Activated T-cell treated with anti-CD3 and anti-CD28 coated beads, Interleukin-2, amount 50 U/mL, for 24 hours (primary cell): Measurements from ENCODE around the gene ZFAND2A.
A peak's percentile ranks its signal among the peaks of the same experiment; 100 is the strongest.
"Not testable (repeated sequence)": the region's sequence is repeated elsewhere in the genome, so short reads cannot be mapped to it uniquely, and the experiment has no call there.

Experiments
- DNase-seq: peaks from one replicate; pipeline ENCODE4 v3.0.0-alpha.2; 2020
- H3K27ac Mint-ChIP-seq: 2 replicates; pipeline ENCODE4 v1.8.0; 2020; ENCODE audit warnings: mild to moderate bottlenecking, mixed read lengths
- H3K27me3 Mint-ChIP-seq: 2 replicates; pipeline ENCODE4 v1.8.0; 2020; ENCODE audit warnings: mixed read lengths
- H3K36me3 Mint-ChIP-seq: 2 replicates; pipeline ENCODE4 v1.8.0; 2020; ENCODE audit warnings: low read depth, mixed read lengths
- H3K4me1 Mint-ChIP-seq: 2 replicates; pipeline ENCODE4 v1.8.0; 2020; ENCODE audit warnings: low read depth, mixed read lengths
- H3K4me3 Mint-ChIP-seq: 2 replicates; pipeline ENCODE4 v1.8.0; 2020; ENCODE audit warnings: mild to moderate bottlenecking, moderate library complexity, mixed read lengths
- H3K9me3 Mint-ChIP-seq: 2 replicates; pipeline ENCODE4 v1.8.0; 2020; ENCODE audit warnings: mixed read lengths

The ZFAND2A gene

DNA sequence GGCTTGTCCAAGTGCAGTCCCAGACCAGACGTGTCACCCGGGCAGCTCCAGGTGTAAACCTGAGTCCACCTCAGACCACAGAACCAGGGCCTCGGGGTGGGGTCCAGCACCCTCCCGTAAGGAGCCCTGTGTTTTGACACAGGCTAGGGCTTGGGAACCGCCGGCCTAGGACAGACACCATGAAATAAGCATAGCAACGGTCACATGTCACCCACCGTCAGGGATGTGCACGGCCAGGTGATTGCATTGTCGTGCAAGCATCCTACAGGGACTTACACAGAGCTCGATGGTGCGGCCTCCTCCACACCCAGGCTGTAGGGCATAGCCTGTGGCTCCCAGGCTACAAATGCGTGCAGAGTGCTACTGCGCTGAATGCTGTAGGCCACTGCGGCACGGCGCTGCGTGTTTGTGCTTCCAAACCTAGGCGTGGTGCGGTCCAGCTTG, 10.6 kb downstream of the ZFAND2A start:
- no peak overlapping the region for H3K27ac Mint-ChIP-seq
- no peak overlapping the region for H3K4me3 Mint-ChIP-seq
- no peak for DNase-seq
- H3K27me3 Mint-ChIP-seq = no peaks in the 10 kb centered on the region
- no peaks in the 10 kb centered on the region for H3K4me1 Mint-ChIP-seq
- H3K9me3 Mint-ChIP-seq = no peaks in the 10 kb centered on the region
- peaks cover 49% of the 10 kb centered on the region for H3K36me3 Mint-ChIP-seq

DNA sequence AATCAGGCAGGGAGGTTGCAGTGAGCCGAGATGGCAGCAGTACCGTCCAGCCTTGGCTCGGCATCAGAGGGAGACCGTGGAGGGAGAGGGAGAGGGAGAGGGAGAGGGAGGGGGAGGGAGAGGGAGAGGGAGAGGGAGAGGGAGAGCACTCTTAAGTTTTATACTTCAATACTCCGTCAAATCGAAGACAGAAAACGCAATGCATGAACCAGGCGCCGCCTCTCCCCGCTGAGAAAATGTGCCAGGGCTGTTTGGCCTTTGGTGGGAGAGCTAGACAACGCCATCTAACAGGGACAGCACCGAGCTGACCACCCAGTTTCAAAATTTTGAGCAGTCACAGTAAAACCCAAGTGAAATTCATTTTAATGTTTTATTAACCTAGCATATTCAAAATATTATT, 12.1 kb downstream of the ZFAND2A start:
- H3K36me3 Mint-ChIP-seq = peaks cover 34% of the 10 kb centered on the region

DNA sequence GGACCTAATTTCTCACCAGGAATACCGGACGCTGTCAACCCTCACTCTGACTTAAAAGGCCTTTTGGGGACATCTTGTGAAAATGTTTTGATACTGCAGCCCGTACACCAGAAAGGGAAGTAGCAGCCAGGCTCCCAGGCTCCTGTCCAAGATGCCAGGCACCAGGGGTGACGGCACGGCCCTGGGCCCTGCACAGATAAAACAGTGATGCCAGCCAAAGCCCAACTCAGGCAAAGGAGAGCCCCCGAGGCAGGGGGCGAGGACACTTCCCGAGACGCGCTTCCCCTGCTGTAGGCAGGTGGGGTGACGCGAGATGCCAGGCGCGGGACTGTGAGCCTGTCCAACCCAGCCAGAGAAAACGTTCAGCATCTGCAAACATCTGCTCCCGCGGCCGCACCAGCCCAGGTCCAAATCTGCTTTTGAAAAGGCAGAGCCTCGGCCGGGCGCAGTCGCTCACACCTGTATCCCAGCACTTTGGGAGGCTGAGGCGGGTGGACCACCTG, 15.7 kb downstream of the ZFAND2A start:
- no peak for DNase-seq
- Mint-ChIP-seq H3K27me3 (no peaks in the 10 kb centered on the region), H3K27ac (no peak overlapping the region), H3K9me3 (no peaks in the 10 kb centered on the region), H3K4me3 (no peak overlapping the region), H3K36me3 (peaks cover 5% of the 10 kb centered on the region), H3K4me1 (peaks cover 10% of the 10 kb centered on the region)

More for the DNA sequence above, 12.1 kb downstream of the ZFAND2A start:
- DNase-seq, H3K9me3 Mint-ChIP-seq, H3K4me3 Mint-ChIP-seq, H3K27ac Mint-ChIP-seq, H3K4me1 Mint-ChIP-seq, H3K27me3 Mint-ChIP-seq: not testable (repeated sequence)

DNA sequence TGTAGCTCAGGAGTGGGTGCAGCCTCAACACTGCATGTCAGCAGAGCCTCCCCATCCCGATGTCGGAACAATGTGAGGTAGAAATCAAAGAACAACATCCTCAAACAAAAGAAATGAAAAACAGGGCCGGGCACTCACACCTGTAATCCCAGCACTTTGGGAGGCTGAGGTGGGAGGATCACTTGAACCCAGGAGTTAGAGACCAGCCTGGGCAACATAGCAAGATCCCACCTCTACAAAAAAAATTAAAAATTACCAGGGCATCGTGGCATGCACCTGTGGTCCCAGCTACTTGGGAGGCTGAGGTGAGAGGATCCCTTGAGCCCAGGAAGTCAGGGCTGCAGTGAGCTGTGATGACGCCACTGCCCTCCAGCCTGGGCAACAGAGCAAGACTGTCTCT, 17.0 kb downstream of the ZFAND2A start:
- not testable (repeated sequence) for H3K36me3 Mint-ChIP-seq, H3K27ac Mint-ChIP-seq, H3K27me3 Mint-ChIP-seq, H3K4me3 Mint-ChIP-seq, DNase-seq, H3K9me3 Mint-ChIP-seq
- H3K4me1 Mint-ChIP-seq = peaks cover 15% of the 10 kb centered on the region

DNA sequence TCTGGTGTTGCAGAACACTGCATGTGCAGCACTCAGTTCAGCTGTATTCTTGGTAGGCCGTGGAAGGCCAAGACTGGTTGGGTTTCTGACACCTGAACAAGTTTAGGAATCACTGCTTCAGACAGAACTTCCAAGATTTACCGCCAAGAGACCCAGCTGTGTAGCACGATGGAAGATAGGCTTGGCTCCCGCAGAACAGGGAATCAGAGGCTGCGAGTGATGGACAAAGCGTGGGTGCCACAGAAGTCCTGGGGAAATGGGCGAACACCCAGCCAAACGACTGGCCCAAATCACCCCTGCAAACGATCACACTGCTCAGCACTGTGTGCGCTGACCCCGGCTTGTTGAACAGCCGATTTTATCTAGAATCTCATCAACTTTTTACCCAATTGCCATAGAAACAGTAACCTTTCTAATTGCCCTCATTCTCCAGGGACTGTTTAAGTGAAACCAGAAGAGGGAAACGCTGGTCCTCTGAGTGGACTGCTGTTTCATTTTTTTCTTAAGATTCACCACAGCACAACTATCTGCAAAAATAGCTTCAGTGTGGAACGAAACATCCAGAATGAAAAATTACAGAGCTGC, 17.9 kb downstream of the ZFAND2A start:
- Mint-ChIP-seq H3K4me3 (no peak overlapping the region), H3K27me3 (no peaks in the 10 kb centered on the region), H3K36me3 (peaks cover 6% of the 10 kb centered on the region), H3K27ac (no peak overlapping the region), H3K4me1 (peaks cover 17% of the 10 kb centered on the region), H3K9me3 (no peaks in the 10 kb centered on the region)
- no peak for DNase-seq

DNA sequence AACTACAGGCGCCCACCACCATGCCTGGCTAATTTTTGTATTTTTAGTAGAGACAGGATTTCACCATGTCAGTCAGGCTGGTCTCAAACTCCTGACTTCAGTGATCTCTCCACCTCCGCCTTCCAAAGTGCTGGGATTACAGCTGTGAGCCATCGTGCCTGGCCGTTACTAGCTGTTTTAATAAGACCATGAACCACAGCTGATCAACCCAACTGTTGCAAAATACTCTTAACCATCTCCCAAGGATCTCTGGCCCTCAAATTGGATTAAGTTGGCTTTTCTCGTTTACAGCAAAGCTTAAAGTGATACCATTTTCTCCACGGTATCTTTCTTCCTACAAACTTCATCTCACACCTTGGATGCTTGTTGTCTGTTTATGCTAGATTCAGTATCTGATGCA, 18.3 kb downstream of the ZFAND2A start:
- no peaks in the 10 kb centered on the region for H3K27me3 Mint-ChIP-seq
- H3K4me3 Mint-ChIP-seq = no peak overlapping the region
- no peaks in the 10 kb centered on the region for H3K9me3 Mint-ChIP-seq
- H3K4me1 Mint-ChIP-seq = peaks cover 22% of the 10 kb centered on the region
- peaks cover 6% of the 10 kb centered on the region for H3K36me3 Mint-ChIP-seq
- no peak for DNase-seq
- no peak overlapping the region for H3K27ac Mint-ChIP-seq

DNA sequence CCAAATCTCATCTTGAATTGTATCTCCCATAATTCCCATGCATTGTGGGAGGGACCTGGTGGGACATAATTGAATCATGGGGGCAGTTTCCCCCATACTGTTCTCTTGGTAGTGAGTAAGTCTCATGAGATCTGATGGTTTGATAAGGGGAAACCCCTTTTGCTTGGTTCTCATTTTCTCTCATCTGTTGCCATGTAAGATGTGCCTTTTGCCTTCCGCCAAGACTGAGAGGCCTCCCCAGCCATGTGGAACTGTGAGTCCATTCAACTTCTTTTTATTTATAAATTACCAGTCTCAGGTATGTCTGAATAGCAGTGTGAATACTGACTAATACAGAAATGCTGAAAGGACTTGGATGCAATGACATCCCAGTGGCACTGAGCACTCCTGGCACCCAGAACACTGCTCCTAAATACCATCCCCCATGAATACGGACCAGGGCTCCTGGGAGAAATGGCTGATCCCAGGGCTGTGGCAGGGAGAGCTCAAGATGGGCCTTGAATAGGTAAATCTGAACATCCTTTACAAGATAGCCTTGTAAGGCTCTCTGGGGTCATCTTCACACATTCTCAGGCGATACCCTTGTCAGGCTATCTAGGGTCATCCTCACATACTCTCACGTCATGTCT, 19.4 kb downstream of the ZFAND2A start:
- peaks cover 6% of the 10 kb centered on the region for H3K36me3 Mint-ChIP-seq
- no peaks in the 10 kb centered on the region for H3K27me3 Mint-ChIP-seq
- H3K4me1 Mint-ChIP-seq = peaks cover 23% of the 10 kb centered on the region
- peak overlapping the region; percentile 29 for H3K27ac Mint-ChIP-seq
- no peaks in the 10 kb centered on the region for H3K9me3 Mint-ChIP-seq
- no peak overlapping the region for H3K4me3 Mint-ChIP-seq
- DNase-seq = no peak

DNA sequence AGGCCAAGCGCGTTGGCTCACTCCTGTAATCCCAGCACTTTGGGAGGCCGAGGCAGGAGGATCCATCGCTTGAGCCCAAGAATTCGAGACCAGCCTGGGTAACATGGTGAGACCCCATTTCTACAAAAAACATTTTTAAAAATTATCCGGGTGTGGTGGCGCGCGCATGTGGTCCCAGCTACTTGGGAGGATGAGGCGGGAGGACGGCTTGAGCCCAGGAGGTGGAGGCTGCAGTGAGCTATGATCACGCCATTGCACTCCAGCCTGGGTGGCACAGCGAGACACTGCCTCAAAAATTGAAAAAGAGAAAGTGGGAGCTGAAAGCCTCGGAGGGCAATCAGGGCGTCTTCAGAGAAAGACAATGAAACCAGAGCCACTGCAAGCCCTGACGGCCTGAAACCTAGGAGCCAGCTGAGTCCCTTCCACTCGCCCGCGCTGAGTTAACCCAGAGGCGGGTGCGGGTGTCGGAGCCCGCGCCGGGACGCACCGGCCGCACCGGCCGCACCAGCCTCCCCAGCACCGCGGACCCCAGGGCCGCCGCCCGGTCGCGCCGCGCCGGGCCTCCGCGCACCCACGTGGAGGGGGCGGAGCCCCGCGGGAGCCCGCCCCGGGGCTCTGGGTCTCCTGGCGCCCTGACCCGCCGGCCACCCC, 22.4 kb downstream of the ZFAND2A start:
- Mint-ChIP-seq H3K36me3 (peaks cover 12% of the 10 kb centered on the region), H3K27ac (peak overlapping the region; percentile 92), H3K4me3 (peak overlapping the region; percentile 84), H3K4me1 (peaks cover 23% of the 10 kb centered on the region), H3K9me3 (no peaks in the 10 kb centered on the region), H3K27me3 (no peaks in the 10 kb centered on the region)
- DNase-seq = no peak

DNA sequence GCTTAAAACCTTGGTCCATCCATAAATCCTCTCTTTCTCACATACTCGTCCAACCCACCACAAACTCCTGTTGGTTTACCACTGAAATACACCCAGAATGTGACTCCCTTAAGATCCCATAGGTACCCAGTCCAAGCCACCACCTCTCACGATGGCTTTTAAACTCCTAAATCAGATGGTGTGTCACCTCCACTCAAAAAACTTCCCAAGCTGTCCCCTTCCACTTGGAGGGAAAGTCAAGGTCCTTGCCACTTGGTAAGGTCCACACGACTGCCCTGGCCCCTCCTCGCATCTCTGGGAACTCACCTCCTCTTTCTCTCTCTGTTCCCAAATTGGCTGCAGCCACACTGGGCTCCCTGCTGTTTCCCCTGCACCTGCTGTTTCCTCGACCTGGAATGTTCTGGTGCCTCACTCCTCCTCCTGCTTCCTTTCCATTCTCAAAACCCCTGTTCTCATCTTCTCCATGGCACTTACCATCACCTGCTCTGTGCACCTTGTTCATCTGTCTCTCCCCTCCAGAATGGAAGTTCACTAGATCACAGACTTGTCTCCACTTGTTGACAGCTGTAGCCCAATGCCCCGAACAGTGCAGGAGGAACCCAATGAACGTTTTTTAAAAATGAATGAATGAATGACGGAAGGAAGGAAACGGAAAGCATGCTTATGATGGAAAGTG, 23.0 kb downstream of the ZFAND2A start:
- peaks cover 19% of the 10 kb centered on the region for H3K36me3 Mint-ChIP-seq
- no peak for DNase-seq
- H3K4me3 Mint-ChIP-seq = peak overlapping the region; percentile 84
- H3K27me3 Mint-ChIP-seq = no peaks in the 10 kb centered on the region
- peaks cover 23% of the 10 kb centered on the region for H3K4me1 Mint-ChIP-seq
- no peaks in the 10 kb centered on the region for H3K9me3 Mint-ChIP-seq
- H3K27ac Mint-ChIP-seq = peak overlapping the region; percentile 74

DNA sequence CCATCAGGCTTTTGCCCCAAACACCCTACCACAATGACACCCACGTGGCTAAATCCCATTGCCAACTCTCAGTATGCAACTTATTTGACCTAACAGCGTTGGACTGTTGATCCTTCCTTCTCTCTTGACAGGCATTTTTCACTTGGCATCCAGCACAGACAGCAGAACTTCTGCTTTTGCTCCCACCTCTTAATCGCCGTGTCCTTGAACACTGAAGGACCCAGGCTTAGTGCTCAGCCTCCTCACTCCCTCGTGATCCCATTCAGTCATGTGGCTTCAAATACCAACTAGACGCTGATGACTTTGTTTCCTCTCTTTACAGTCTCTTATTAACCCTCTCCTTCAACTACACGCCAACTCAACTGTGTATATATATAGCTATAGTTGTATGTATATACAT, 25.0 kb downstream of the ZFAND2A start:
- Mint-ChIP-seq H3K9me3 (peaks cover 2% of the 10 kb centered on the region), H3K4me1 (peaks cover 13% of the 10 kb centered on the region), H3K27me3 (no peaks in the 10 kb centered on the region), H3K36me3 (peaks cover 29% of the 10 kb centered on the region), H3K27ac (no peak overlapping the region), H3K4me3 (no peak overlapping the region)
- DNase-seq = no peak

DNA sequence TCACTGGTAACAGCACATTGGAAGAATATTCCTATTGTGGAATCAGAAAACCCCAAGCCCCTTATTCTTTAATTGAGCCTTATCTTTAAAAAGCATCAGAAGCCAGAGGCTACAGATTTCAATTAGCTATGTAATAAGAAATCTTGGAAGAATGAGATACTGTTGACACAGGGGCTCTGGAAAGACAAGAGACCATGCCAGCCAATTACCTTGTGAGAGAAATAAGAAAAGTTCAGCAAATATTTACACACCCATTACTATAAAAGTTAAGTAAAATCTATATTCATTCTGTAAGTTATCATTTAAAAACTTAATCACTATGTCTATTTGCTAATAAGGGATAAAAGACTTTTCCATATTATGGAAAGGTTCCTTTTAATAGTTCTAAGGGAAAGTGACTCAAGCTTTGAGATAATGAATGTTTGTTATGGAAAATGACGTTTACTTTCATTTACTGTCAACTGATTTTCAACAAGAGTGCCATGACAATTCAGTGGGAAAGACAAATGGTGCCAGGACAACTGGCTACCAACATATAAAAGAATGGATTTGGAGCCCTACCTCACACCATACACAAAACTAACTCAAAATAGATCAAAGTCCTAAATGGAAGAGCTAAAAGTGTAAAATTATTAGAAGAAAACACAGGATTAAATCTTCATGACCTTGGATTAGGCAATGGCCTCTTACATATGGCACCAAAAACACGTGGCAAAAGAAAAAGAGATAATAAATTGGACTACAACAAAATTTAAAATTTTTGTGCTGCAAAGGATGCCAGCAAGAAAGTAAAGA, 28.3 kb downstream of the ZFAND2A start:
- Mint-ChIP-seq H3K27ac (no peak overlapping the region), H3K4me1 (peaks cover 1% of the 10 kb centered on the region), H3K36me3 (peaks cover 37% of the 10 kb centered on the region), H3K4me3 (no peak overlapping the region), H3K27me3 (no peaks in the 10 kb centered on the region), H3K9me3 (peaks cover 2% of the 10 kb centered on the region)
- DNase-seq = no peak

DNA sequence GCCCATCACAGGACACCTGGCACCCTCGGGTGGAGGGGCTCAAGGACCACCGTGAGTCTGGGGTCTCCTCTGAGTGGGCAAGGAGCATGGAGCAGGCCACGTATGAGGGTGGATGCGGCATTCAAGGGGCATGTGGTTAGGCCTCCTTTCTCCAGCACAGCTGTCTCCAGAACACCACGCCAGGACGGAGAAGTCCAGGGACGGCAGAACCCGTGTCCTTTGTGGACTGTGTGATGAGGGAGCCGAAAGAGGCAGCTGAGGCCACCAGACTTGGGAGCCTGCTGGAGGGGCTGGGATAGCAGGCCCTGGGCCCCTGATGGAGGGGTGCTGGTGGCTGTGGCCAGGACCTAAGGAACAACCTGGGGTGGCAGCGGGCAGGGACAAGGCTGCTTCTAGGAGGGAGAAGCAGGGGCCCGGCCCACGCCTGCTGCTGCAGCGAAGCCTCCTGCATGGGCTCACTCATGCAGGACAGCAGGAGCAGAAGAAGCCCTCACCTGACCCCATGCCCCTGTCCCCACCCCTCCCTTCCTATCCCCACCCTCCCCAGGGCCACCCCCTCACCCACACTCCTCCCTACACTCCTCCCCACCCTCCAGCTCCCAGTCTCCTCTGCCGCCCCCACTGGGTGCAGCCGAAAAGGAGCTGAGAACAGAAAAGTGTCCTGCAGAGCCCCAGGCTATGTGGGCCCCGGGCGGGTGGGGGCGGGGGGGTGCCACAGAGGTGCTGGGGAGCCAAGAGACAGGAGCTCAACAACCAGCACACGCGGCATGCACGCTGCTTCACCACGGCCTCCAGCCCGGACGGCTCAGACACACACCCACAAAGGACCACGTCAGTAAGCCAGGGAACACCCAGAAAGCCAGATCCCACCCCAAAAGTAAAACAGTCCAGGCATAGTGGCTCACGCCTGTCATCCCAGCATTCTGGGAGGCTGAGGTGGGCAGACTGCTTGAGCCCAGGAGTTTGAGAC, 29.7 kb downstream of the ZFAND2A start:
- peaks cover 2% of the 10 kb centered on the region for H3K9me3 Mint-ChIP-seq
- H3K36me3 Mint-ChIP-seq = peaks cover 46% of the 10 kb centered on the region
- DNase-seq = no peak
- no peak overlapping the region for H3K4me3 Mint-ChIP-seq
- H3K27me3 Mint-ChIP-seq = no peaks in the 10 kb centered on the region
- H3K27ac Mint-ChIP-seq = no peak overlapping the region
- no peaks in the 10 kb centered on the region for H3K4me1 Mint-ChIP-seq

DNA sequence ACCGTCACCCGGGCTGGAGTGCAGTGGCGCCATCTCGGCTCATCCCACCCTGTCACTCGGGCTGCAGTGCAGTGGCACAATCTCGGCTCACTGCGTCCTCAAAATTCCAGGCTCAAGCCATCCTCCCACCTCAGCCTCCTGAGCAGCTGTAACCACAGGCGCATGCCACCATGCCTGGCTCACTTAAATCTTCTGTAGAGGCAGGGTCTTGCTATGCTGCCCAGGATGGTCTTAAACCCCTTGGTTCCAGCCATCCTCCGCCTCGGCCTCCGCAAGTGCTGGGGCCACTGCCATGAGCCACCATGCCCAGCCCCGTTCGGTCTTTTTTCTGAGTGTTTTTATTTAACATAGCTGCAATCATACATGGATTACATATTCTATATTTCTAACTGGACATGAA, 30.6 kb downstream of the ZFAND2A start:
- Mint-ChIP-seq H3K4me3 (no peak overlapping the region), H3K4me1 (no peaks in the 10 kb centered on the region), H3K27me3 (no peaks in the 10 kb centered on the region), H3K36me3 (peaks cover 52% of the 10 kb centered on the region), H3K9me3 (peaks cover 2% of the 10 kb centered on the region), H3K27ac (no peak overlapping the region)
- DNase-seq = no peak
